Cortex of kidney (tissue), 1 donor: ENCODE measurements around the gene ASH1L.
"Not testable (repeated sequence)": the region's sequence is repeated elsewhere in the genome, so short reads cannot be mapped to it uniquely, and the experiment has no call there.

Experiments used
- DNase-seq: peaks from one replicate; lab custom pipeline; 2025; lab: John Stamatoyannopoulos, UW

ASH1L gene

GRCh38 chr1:155562581-155563376 lies at the start of gene ASH1L:
Gene ASH1L (minus strand): TSS chr1:155562803. CDS start chr1:155521519, 41,284 bp downstream.
- peak; percentile 77 for DNase-seq

GRCh38 chr1:155610257-155610647 lies 47.6 kb upstream of the ASH1L start:
- not testable (repeated sequence) for DNase-seq

GRCh38 chr1:155609515-155610256 lies 47.1 kb upstream of the ASH1L start, which contains the start of gene MSTO1:
Gene MSTO1 (plus strand): TSS chr1:155610218. CDS start chr1:155610249, 31 bp downstream.
- peak; percentile 17 for DNase-seq

- no peak for DNase-seq
Observed at GRCh38 chr1:155608888-155609225, 46.3 kb upstream of the ASH1L start.

GRCh38 chr1:155607708-155608107 lies 45.1 kb upstream of the ASH1L start:
- DNase-seq, result no peak

GRCh38 chr1:155599828-155600572 lies 37.4 kb upstream of the ASH1L start:
- DNase-seq, result not testable (repeated sequence)

GRCh38 chr1:155598842-155599331 lies 36.3 kb upstream of the ASH1L start:
- no peak for DNase-seq

GRCh38 chr1:155596864-155597263 lies 34.3 kb upstream of the ASH1L start:
- DNase-seq, result no peak

GRCh38 chr1:155595877-155596474 lies 33.4 kb upstream of the ASH1L start:
- not testable (repeated sequence) for DNase-seq

GRCh38 chr1:155591770-155592169 lies 29.2 kb upstream of the ASH1L start:
- no peak for DNase-seq

GRCh38 chr1:155590516-155591247 lies 28.1 kb upstream of the ASH1L start:
- not testable (repeated sequence) for DNase-seq

- DNase-seq, result not testable (repeated sequence)
Observed at GRCh38 chr1:155589282-155589681, 26.7 kb upstream of the ASH1L start.

- DNase-seq, result not testable (repeated sequence)
Observed at GRCh38 chr1:155583846-155584245, 21.2 kb upstream of the ASH1L start.

GRCh38 chr1:155575608-155576007 lies 13.0 kb upstream of the ASH1L start:
- DNase-seq, result not testable (repeated sequence)

GRCh38 chr1:155574077-155574476 lies 11.5 kb upstream of the ASH1L start:
- DNase-seq, result no peak

GRCh38 chr1:155570593-155570990 lies 8.0 kb upstream of the ASH1L start:
- no peak for DNase-seq

GRCh38 chr1:155569988-155570592 lies 7.5 kb upstream of the ASH1L start:
- DNase-seq, result no peak

- DNase-seq, result not testable (repeated sequence)
Observed at GRCh38 chr1:155563377-155564022, 897 bp upstream of the ASH1L start.

GRCh38 chr1:155561779-155562580 lies 623 bp downstream of the ASH1L start:
- not testable (repeated sequence) for DNase-seq
